SK-N-SH (cell line): ENCODE measurements around the gene TMEM117.

Experiments
- EP300 ChIP-seq, 2 experiments: IDR thresholded peaks; 2 replicates each; pipeline versions ENCODE4 v1.4.0 to v1.6.1; 2012; ENCODE audit warnings: borderline replicate concordance in 1 of 2, low read depth in 1 of 2, low read length in 1 of 2
- FOXJ3 ChIP-seq: sonication (generic); formaldehyde crosslinking; IDR thresholded peaks from 2 replicates; pipeline ENCODE4 v1.5.1; 2020; ENCODE audit warnings: mild to moderate bottlenecking, missing genetic modification reagents
- JUND ChIP-seq: IDR thresholded peaks from 2 replicates; pipeline ENCODE4 v1.4.0; 2012
- MAX ChIP-seq: IDR thresholded peaks from 2 replicates; pipeline ENCODE4 v1.4.0; 2012; ENCODE audit warnings: low read depth
- MEF2A ChIP-seq: IDR thresholded peaks from 2 replicates; pipeline ENCODE4 v1.4.0; 2012; ENCODE audit warnings: low read depth, borderline replicate concordance
- MXI1 ChIP-seq: IDR thresholded peaks from 2 replicates; pipeline ENCODE4 v1.6.1; 2012; ENCODE audit warnings: mild to moderate bottlenecking, low read depth, low read length, improper control_type of control experiment
- NRF1 ChIP-seq: IDR thresholded peaks from 2 replicates; pipeline ENCODE4 v1.6.1; 2012; ENCODE audit warnings: low read depth, mild to moderate bottlenecking, low read length
- POLR2AphosphoS5 ChIP-seq: IDR thresholded peaks from 2 replicates; pipeline ENCODE4 v1.6.1; 2012; ENCODE audit warnings: low read depth, low read length
- RXRA ChIP-seq: IDR thresholded peaks from 2 replicates; pipeline ENCODE4 v1.4.0; 2012; ENCODE audit warnings: low read depth, mild to moderate bottlenecking, borderline replicate concordance
- TAF1 ChIP-seq: IDR thresholded peaks from 2 replicates; pipeline ENCODE4 v1.6.1; 2012; ENCODE audit warnings: low read depth, mild to moderate bottlenecking, low read length, moderate library complexity, borderline replicate concordance
- USF1 ChIP-seq: IDR thresholded peaks from 2 replicates; pipeline ENCODE4 v1.4.0; 2012; ENCODE audit warnings: low read depth, borderline replicate concordance
- TF ChIP-seq, protein P1 (sequence below): fragments of 200-600 bp; sonication (generic); IDR thresholded peaks from 2 replicates; pipeline ENCODE4 v1.6.1; 2017; ENCODE audit warnings: antibody characterized with exemption, mild to moderate bottlenecking, moderate library complexity

DNA sequence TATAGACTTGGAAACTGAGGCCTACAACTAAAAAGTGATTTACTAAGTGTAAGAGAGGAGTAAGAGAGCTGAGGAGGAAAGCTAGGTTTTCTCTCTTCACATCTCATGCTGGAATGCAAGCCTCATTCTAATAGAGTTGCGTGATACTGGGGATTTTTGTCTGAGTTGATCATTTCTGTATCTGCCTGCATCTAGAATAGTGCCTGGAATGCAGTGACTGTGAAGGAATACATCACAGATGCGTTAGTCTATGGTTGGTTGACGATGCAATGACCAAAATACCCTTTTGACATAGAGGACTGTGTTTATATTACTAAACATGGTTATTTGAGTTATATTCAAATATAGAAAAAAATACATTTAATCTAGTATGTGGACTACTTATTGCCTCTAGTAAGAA lies 9.2 kb upstream of the TMEM117 start:
- TF ChIP-seq, protein P1, sequence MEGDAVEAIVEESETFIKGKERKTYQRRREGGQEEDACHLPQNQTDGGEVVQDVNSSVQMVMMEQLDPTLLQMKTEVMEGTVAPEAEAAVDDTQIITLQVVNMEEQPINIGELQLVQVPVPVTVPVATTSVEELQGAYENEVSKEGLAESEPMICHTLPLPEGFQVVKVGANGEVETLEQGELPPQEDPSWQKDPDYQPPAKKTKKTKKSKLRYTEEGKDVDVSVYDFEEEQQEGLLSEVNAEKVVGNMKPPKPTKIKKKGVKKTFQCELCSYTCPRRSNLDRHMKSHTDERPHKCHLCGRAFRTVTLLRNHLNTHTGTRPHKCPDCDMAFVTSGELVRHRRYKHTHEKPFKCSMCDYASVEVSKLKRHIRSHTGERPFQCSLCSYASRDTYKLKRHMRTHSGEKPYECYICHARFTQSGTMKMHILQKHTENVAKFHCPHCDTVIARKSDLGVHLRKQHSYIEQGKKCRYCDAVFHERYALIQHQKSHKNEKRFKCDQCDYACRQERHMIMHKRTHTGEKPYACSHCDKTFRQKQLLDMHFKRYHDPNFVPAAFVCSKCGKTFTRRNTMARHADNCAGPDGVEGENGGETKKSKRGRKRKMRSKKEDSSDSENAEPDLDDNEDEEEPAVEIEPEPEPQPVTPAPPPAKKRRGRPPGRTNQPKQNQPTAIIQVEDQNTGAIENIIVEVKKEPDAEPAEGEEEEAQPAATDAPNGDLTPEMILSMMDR = no peak
- TF ChIP-seq EP300 (IDR thresholded peaks at IDR 0.05; ENCODE audit: borderline replicate concordance in 1 of 2, low read depth in 1 of 2, low read length in 1 of 2) (no peak), POLR2AphosphoS5 (no peak), JUND (no peak), NRF1 (no peak), USF1 (no peak), RXRA (no peak), MXI1 (no peak), TAF1 (no peak), MAX (no peak), FOXJ3 (CRISPR knock-in tag) (no peak), MEF2A (no peak)
